Measurements from ENCODE around the gene DNAJC15. TPM values are rescaled to one million over a fixed set of nuclear protein-coding genes. Genes with fewer than 3 reads are reported as not detected.

DNAJC15 gene
- total RNA-seq, 1 donor from 2014 or later: 27.4 TPM

- Mint-ChIP-seq H3K4me1 (ENCODE audit: low read depth) (peaks cover 31% of the 10 kb centered on the region), H3K27me3 (no peaks in the 10 kb centered on the region), H3K4me3 (ENCODE audit: low read depth) (no peak overlapping the region), H3K9me3 (ENCODE audit: low read depth) (no peaks in the 10 kb centered on the region), H3K27ac (no peak overlapping the region), H3K36me3 (ENCODE audit: insufficient read depth) (peaks cover 5% of the 10 kb centered on the region)
- DNase-seq (ENCODE audit: low spot score, unreplicated experiment): no peak
- no peak for TF ChIP-seq CTCF (IDR thresholded peaks at IDR 0.05; ENCODE audit: unreplicated experiment)
Measured at GRCh38 chr13:43111559-43112400, 88.4 kb downstream of the DNAJC15 start.

- Mint-ChIP-seq H3K4me1 (ENCODE audit: low read depth) (peaks cover 31% of the 10 kb centered on the region), H3K36me3 (ENCODE audit: insufficient read depth) (peaks cover 1% of the 10 kb centered on the region), H3K27me3 (no peaks in the 10 kb centered on the region), H3K4me3 (ENCODE audit: low read depth) (no peak overlapping the region), H3K9me3 (ENCODE audit: low read depth) (no peaks in the 10 kb centered on the region), H3K27ac (no peak overlapping the region)
- no peak for DNase-seq (ENCODE audit: low spot score, unreplicated experiment)
- TF ChIP-seq CTCF (IDR thresholded peaks at IDR 0.05; ENCODE audit: unreplicated experiment): no peak
Measured at GRCh38 chr13:43113603-43114002, 90.2 kb downstream of the DNAJC15 start.

- Mint-ChIP-seq H3K4me3 (ENCODE audit: low read depth) (no peak overlapping the region), H3K4me1 (ENCODE audit: low read depth) (peaks cover 31% of the 10 kb centered on the region), H3K36me3 (ENCODE audit: insufficient read depth) (no peaks in the 10 kb centered on the region), H3K27ac (peak overlapping the region; percentile 50), H3K27me3 (no peaks in the 10 kb centered on the region), H3K9me3 (ENCODE audit: low read depth) (no peaks in the 10 kb centered on the region)
- TF ChIP-seq CTCF (IDR thresholded peaks at IDR 0.05; ENCODE audit: unreplicated experiment): no peak
- DNase-seq (ENCODE audit: low spot score, unreplicated experiment): no peak
Measured at GRCh38 chr13:43114504-43114903, 91.1 kb downstream of the DNAJC15 start.

GRCh38 chr13:43115141-43115540, 91.8 kb downstream of the DNAJC15 start:
- Mint-ChIP-seq H3K36me3 (ENCODE audit: insufficient read depth) (no peaks in the 10 kb centered on the region), H3K4me1 (ENCODE audit: low read depth) (peaks cover 31% of the 10 kb centered on the region), H3K9me3 (ENCODE audit: low read depth) (no peaks in the 10 kb centered on the region), H3K4me3 (ENCODE audit: low read depth) (no peak overlapping the region), H3K27me3 (no peaks in the 10 kb centered on the region), H3K27ac (no peak overlapping the region)
- DNase-seq (ENCODE audit: low spot score, unreplicated experiment): no peak
- TF ChIP-seq CTCF (IDR thresholded peaks at IDR 0.05; ENCODE audit: unreplicated experiment): no peak

- Mint-ChIP-seq H3K9me3 (ENCODE audit: low read depth) (no peaks in the 10 kb centered on the region), H3K27me3 (no peaks in the 10 kb centered on the region), H3K27ac (no peak overlapping the region), H3K4me3 (ENCODE audit: low read depth) (no peak overlapping the region), H3K4me1 (ENCODE audit: low read depth) (peaks cover 30% of the 10 kb centered on the region), H3K36me3 (ENCODE audit: insufficient read depth) (no peaks in the 10 kb centered on the region)
- DNase-seq (ENCODE audit: low spot score, unreplicated experiment): no peak
- peak; percentile 15 for TF ChIP-seq CTCF (IDR thresholded peaks at IDR 0.05; ENCODE audit: unreplicated experiment)
Measured at GRCh38 chr13:43116242-43116641, 92.9 kb downstream of the DNAJC15 start.
